Activated T-helper 9 cell treated with anti-CD3 and anti-CD28 coated beads, Interleukin-2, amount 50 U/mL, for 16 hours (primary cell): ENCODE measurements around the gene TSBP1.

Experiments used
- DNase-seq: peaks from one replicate; pipeline ENCODE4 v3.0.0-alpha.2; 2020; ENCODE audit warnings: low read depth

The TSBP1 gene

GRCh38 chr6:32371803-32372202 lies at the start of gene TSBP1:
TSBP1 (minus strand) TSS chr6:32371903; CDS start chr6:32371706, 197 bp downstream.
- no peak for DNase-seq

- no peak for DNase-seq
Observed at GRCh38 chr6:32416036-32416435, 44.3 kb upstream of the TSBP1 start.

- peak; percentile 59 for DNase-seq
Observed at GRCh38 chr6:32415521-32416019, 43.9 kb upstream of the TSBP1 start.

- peak; percentile 77 for DNase-seq
Observed at GRCh38 chr6:32413427-32414047, 41.8 kb upstream of the TSBP1 start.

- no peak for DNase-seq
Observed at GRCh38 chr6:32411566-32412327, 40.0 kb upstream of the TSBP1 start.

GRCh38 chr6:32410906-32411305 lies 39.2 kb upstream of the TSBP1 start:
- DNase-seq = no peak

DNA sequence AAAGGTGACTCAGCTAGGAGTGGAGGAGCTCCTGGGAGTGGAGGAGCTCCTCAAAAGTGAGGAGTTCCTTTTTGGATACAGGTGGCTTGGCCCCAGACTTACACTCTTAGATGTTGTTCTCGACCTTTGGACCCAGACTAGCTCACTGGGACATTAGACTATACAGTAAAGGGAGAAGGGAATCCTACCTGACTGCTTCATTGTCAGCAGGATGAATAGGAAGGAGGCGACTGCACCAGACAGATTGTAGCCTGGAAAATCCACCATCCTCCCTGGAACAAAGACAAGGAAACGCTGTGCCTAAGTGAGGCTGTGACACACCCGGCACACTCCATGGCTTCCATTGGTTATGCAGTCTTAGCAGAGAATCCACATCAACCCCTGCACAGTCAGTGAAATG lies 35.2 kb upstream of the TSBP1 start, which contains the start of gene BTNL2:
BTNL2 (minus strand) TSS at position 325 of the 400 bp plus-strand sequence; CDS start at position 267, 58 bp downstream.
- no peak for DNase-seq

DNA sequence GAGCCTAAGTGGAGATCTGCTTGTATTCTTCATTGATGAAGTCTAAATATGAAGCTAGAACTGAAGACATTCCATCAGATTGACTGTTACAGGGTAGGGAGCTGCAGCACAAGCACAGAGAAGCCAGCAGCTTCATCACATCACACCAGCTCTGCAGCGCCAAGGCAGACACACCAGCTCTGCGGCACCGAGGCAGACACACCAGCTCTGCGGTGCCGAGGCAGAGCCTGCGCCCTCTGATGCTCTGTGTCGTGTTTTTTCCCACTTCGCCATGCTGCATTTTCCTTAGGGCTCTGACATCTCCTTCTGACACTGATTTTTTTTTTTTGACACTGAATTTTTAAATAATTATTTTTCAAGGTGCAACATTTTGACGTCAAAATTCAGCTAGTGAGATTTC lies 34.5 kb upstream of the TSBP1 start:
- no peak for DNase-seq

DNA sequence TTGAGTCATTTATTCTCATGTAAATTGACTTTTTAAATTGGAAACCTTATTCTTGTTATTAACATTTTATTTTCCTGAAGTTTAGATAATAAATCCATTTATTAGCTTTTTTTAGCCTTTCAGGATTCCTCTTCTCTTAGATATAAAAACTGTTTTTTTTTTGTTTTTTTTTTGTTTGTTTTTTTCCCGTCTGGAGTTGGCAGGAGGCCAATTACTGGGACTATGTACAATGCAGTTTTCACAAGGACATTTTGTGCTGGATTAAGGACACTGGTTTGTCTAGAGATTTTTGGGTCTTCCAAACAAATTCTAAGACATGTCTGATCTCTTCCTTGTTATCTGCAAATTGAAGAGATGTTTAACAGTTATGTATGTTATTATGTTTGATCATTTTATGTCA lies 34.0 kb upstream of the TSBP1 start:
- no peak for DNase-seq

DNA sequence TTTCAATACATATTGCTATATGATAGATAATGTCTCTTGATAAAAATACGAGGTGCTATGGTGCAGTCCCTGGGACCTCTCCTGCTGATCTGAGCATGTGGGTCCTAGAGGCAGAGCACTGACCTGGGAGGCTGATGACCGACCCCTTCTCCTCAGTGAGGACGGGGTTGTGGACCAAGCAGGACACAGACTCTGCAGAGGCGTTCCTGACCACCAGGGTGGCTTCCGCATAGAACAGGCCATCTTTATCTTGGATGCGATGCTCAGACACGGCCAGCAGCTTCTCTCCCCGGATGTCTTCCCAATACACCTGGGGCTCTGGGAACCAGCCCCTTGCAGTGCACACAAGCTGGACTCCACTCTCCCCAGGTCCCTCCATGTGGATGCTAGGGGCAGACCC lies 31.1 kb upstream of the TSBP1 start:
- no peak for DNase-seq

DNA sequence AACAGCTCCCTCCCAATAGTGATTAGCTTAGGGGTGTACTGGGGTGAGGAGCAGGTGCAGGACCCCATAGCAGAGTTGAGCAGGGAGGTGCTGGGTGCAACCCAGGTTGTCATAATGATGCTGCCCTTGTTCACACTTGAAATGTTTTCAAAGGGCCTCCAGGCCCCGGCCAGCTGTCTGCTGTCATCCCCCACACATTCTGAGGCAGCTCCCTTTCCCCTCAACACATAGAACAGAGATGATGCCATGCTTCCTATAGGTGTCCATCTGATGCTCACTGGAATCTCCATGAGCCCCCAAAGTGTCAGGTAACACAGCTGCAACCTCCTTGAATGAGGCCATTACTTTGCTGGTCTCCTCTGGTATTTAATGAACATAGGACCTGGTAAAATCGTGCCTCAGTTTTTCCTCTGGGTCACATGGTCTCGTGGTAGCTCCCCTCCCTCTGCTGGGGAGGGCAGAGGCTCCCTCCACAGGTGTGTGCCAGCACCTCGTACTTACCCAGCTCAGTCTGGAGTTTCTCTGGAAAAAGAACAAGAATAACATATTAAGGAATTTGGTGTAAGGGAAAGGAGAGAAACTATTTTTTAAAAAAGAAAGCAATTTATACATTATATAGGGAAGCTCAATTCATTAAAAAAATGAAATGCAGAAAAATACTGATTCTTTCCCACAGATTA lies 29.7 kb upstream of the TSBP1 start:
- DNase-seq = no peak

- DNase-seq = no peak
Observed at GRCh38 chr6:32397252-32397920, 25.7 kb upstream of the TSBP1 start.

DNA sequence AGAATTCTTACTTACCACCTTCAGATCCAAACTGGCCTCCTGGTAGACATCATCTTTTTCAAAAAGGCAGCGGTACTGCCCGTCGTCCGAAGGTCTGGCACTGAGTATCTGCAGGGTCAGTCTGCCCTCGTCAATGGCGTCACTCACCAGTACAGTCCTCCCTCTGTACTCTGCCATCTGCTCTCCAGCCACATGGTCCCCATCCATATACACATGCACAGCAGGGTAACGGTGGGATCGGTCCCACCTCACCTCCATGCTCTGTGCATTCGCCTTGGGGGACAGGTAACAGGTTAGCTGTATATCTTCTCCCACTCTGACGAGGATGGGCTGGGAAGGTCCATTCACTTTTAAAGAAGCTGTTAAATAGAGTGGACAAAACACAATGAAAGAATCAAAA lies 24.3 kb upstream of the TSBP1 start:
- no peak for DNase-seq

GRCh38 chr6:32393665-32394420 lies 22.1 kb upstream of the TSBP1 start:
- no peak for DNase-seq

GRCh38 chr6:32391505-32391904 lies 19.8 kb upstream of the TSBP1 start:
- no peak for DNase-seq

GRCh38 chr6:32387589-32388340 lies 16.1 kb upstream of the TSBP1 start:
- no peak for DNase-seq

- DNase-seq = no peak
Observed at GRCh38 chr6:32386040-32386439, 14.3 kb upstream of the TSBP1 start.

DNA sequence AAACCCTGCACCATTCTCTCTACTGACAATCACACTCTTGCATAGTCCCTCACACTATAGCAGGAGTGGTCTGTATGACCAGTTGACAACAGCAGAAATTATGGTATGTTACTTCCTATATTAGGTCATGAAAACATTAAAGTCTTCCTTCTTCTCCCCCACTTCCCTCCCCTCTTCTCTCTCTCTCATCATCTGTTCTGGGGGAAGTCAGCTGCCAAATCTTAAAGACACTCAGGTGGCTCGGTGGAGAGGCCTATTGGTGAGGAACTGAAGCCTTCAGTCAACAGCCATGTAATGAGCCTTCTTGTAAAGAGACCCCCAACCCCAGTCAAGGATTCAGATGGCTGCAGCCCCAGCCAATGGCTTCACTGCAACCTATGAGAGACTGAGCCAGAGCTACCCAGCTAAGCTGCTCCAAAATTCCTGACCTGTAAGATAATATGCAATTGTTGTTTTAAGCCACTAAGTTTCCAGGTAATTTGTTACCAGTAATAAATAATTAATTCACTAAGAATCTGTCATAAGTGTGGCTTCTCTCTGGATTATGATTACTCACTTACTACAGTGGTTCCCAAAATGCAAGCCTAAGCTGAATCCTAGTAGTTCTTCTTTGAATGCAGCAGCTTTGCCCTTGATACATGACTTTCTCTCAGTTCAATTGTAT lies 11.2 kb upstream of the TSBP1 start:
- no peak for DNase-seq

- no peak for DNase-seq
Observed at GRCh38 chr6:32379545-32379944, 7.8 kb upstream of the TSBP1 start.
